Retinal pigment epithelial cell (primary cell): ENCODE data around the gene BCAR3.

Experiments used
- DNase-seq: peaks from one replicate; pipeline ENCODE4 v3.0.0-alpha.2; 2010; ENCODE audit warnings: low read depth
- H3K4me3 ChIP-seq: 2 replicates; pipeline ENCODE4 v1.5.1; 2011; ENCODE audit warnings: mild to moderate bottlenecking, low read length, control low read depth, moderate library complexity
- CTCF ChIP-seq: conservative IDR thresholded peaks from 2 replicates; pipeline ENCODE4 v1.5.1; 2011; ENCODE audit warnings: low read depth, low read length, control low read depth, inconsistent platforms

Gene BCAR3

DNA sequence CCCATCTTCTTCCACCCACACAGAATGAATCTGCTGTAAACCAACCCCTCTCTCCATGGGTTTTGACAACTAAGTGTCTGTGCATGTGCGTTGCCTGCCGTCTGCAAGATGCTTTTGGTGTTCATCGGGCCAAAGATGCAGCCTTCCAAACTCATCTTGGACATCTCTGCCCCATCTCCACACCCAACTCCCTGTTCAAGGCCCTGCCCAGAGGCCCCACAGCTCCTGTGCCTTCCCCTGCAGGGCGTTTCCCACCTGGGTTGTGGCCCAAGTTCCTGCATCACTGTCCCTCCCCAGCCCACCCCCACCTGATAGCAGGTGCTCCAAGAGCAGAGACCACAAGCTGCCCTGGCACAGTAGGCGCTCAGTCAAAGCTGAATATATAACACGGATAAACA lies 103.2 kb downstream of the BCAR3 start:
- no peak for DNase-seq
- no peak for TF ChIP-seq CTCF
- H3K4me3 ChIP-seq: no peak overlapping the region

DNA sequence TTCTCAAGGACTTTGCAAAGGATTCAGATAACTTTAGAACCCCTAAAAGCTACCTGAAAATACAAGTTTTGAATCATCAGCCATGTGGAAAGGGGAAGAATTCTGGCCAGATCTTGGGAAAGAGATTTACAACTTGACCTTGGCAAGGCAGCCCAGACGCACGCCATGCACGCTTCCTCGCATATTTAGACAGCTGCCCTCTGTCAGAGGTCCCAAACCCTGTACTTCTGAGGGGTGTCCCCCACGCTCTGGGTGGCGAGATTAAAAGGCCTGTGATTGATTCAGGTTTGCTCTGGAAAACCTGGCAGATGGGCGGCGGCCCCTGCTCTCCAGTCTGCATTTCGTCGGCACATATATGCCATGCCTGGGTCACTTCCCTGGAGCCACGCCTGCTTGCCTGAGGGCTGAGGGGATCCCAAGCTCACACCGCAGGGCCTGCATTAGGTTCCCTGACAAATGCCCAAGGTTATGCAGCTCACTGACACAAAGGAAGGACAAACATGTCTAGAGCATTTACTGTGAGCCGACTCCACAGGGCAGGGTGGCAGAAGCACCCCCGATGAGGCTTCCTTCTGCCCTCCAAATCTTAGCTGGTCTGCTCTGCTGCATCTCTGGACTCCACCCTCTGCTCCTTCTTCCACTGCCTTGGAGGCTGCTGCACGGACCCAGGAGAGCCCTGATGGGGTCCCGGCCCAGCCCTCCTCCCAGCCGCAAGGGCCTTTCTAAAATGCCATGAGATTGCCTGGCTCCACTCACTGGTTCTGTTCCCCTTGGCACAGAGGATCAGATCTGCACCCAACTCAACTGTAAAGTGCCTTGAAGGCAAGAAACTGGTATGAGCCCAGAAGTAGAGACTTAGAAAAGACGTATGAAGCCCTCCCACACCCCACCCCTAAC lies 103.9 kb downstream of the BCAR3 start:
- no peak for TF ChIP-seq CTCF
- no peak overlapping the region for H3K4me3 ChIP-seq
- no peak for DNase-seq

- no peak for DNase-seq
- H3K4me3 ChIP-seq: no peak overlapping the region
- no peak for TF ChIP-seq CTCF
Measured at GRCh38 chr1:93576746-93577145, 104.9 kb downstream of the BCAR3 start.

DNA sequence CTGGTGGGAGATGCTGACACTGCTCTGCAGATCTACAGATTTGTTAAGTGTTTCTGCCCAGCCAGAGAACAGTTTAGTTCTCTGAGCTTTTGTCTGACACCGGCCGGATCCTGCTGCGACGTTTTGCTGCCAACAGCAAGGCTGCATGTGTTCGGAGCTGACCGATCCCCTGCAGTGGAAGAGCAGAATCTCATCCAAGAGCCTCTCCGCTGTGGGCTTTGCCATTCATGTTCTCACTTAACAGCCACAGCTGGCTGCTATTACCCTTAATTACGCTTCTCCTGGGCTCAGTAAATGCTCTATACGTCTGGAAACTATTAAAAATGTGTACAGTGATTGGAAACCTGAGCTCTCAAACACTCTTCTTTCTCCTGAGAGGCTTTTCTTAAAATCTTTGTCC lies 105.3 kb downstream of the BCAR3 start:
- TF ChIP-seq CTCF: no peak
- H3K4me3 ChIP-seq: no peak overlapping the region
- no peak for DNase-seq

- no peak overlapping the region for H3K4me3 ChIP-seq
- no peak for TF ChIP-seq CTCF
- no peak for DNase-seq
Measured at GRCh38 chr1:93575621-93576284, 105.9 kb downstream of the BCAR3 start.

DNA sequence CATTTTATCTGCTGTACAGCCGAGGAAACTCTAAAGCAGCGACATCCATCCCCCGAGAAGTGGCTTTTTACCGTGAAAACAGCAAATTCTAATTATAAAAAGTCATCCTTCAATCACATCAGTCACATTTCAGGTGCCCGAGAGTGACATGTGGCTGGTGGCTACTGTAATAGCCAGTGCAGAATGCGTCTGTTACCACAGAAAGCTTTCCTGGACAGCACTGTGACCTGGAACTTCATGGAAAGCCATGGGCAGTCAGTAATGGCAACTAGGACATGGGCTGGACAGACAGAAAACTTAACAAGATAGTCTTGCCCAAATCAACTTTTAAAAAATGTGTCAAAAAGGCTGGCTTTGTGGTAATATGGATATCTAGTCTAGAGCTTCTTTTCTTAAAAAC lies 106.6 kb downstream of the BCAR3 start:
- no peak for DNase-seq
- no peak for TF ChIP-seq CTCF
- no peak overlapping the region for H3K4me3 ChIP-seq

GRCh38 chr1:93574511-93574910 lies 107.1 kb downstream of the BCAR3 start:
- no peak overlapping the region for H3K4me3 ChIP-seq
- no peak for DNase-seq
- TF ChIP-seq CTCF: no peak
